Measurements from ENCODE around the gene CHADL.

DNA sequence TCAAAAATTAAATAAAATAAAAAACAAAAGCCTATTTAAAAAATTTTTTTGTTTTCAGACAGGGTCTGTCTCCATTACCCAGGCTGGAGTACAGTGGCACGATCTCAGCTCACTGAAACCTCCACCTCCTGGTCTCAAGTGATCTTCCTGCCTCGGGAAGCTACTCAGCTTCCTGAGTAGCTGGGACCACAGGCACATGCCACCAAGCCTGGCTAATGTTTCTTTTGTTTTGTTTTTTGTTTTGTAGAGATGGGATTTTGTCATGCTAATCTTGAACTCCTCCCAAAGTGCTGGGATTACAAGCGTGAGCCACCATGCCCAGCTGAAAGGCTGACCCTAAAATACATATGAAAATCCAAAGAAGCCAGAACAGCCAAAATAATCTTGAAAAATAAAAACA lies 56.1 kb downstream of the CHADL start:
- TF ChIP-seq TAF1 (IDR thresholded peaks at IDR 0.05; ENCODE audit: low read depth, low read length) = no peak
- TF ChIP-seq POLR2A (IDR thresholded peaks at IDR 0.05; ENCODE audit: low read depth, low read length) = no peak
- no peak for TF ChIP-seq SPI1 (IDR thresholded peaks at IDR 0.05; ENCODE audit: low read depth, low read length)
- TF ChIP-seq POLR2AphosphoS5 (IDR thresholded peaks at IDR 0.05; ENCODE audit: low read depth, low read length) = no peak
- TF ChIP-seq POU2F2 (IDR thresholded peaks at IDR 0.05; ENCODE audit: low read depth, low read length) = no peak
- TF ChIP-seq PAX5 (IDR thresholded peaks at IDR 0.05; ENCODE audit: insufficient read depth, low read length, severe bottlenecking) = no peak
